KBM-7 (cell line): ENCODE results near the gene TMEM201.

ENCODE experiments used
- DNase-seq: peaks from one replicate; pipeline ENCODE4 v3.0.0-alpha.2; 2015
- in situ Hi-C: fragments of 300-500 bp; cut with MboI; formaldehyde crosslinking; loops from 2 replicates; pipeline ENCODE4 v1.14.3; 2020; ENCODE audit warnings: low sequenced_read_pairs, low pct_unique_long_range_greater_than_20kb, mixed read lengths

Gene TMEM201

GRCh38 chr1:9597361-9598315, 8.9 kb downstream of the TMEM201 start:
- in situ Hi-C loops, result no loop called here
- no peak for DNase-seq

- DNase-seq, result no peak
- in situ Hi-C loops, result no loop called here
Observed at GRCh38 chr1:9598316-9598700, 9.6 kb downstream of the TMEM201 start.

- no peak for DNase-seq
- in situ Hi-C loops, result no loop called here
Observed at GRCh38 chr1:9599741-9600140, 11.0 kb downstream of the TMEM201 start.

- no peak for DNase-seq
- in situ Hi-C loops, result no loop called here
Observed at GRCh38 chr1:9600861-9601834, 12.4 kb downstream of the TMEM201 start.

- no peak for DNase-seq
- in situ Hi-C loops, result no loop called here
Observed at GRCh38 chr1:9601942-9602793, 13.5 kb downstream of the TMEM201 start.

- no peak for DNase-seq
- in situ Hi-C loops, result no loop called here
Observed at GRCh38 chr1:9602794-9603167, 14.1 kb downstream of the TMEM201 start.

- in situ Hi-C loops, result no loop called here
Observed at GRCh38 chr1:9603307-9603706, 14.6 kb downstream of the TMEM201 start.

GRCh38 chr1:9603766-9604753, 15.3 kb downstream of the TMEM201 start:
- in situ Hi-C loops, result no loop called here
- DNase-seq, result no peak

More at GRCh38 chr1:9603307-9603706, 14.6 kb downstream of the TMEM201 start:
- DNase-seq, result no peak

- no peak for DNase-seq
- in situ Hi-C loops, result no loop called here
Observed at GRCh38 chr1:9604836-9605235, 16.1 kb downstream of the TMEM201 start.

- DNase-seq, result no peak
- in situ Hi-C loops, result no loop called here
Observed at GRCh38 chr1:9605946-9606455, 17.3 kb downstream of the TMEM201 start.

GRCh38 chr1:9606458-9606857, 17.7 kb downstream of the TMEM201 start:
- in situ Hi-C loops, result no loop called here
- DNase-seq, result no peak

GRCh38 chr1:9606948-9607347, 18.2 kb downstream of the TMEM201 start:
- DNase-seq, result no peak
- in situ Hi-C loops, result no loop called here

- no peak for DNase-seq
- in situ Hi-C loops, result no loop called here
Observed at GRCh38 chr1:9607352-9607751, 18.6 kb downstream of the TMEM201 start.

- in situ Hi-C loops, result no loop called here
Observed at GRCh38 chr1:9609998-9610397, 21.3 kb downstream of the TMEM201 start.

GRCh38 chr1:9610548-9610947, 21.8 kb downstream of the TMEM201 start:
- in situ Hi-C loops, result no loop called here
- no peak for DNase-seq

More at GRCh38 chr1:9609998-9610397, 21.3 kb downstream of the TMEM201 start:
- no peak for DNase-seq

- in situ Hi-C loops, result no loop called here
Observed at GRCh38 chr1:9611716-9612115, 23.0 kb downstream of the TMEM201 start.

GRCh38 chr1:9612162-9612845, 23.6 kb downstream of the TMEM201 start:
- in situ Hi-C loops, result no loop called here
- no peak for DNase-seq

More at GRCh38 chr1:9611716-9612115, 23.0 kb downstream of the TMEM201 start:
- no peak for DNase-seq
